H1 (cell line): ENCODE measurements around the gene UPK1B. TPM values are rescaled to one million over a fixed set of nuclear protein-coding genes. Genes with fewer than 3 reads are reported as not detected.

Source experiments
- CHD7 ChIP-seq: fragments of 300-600 bp; sonication (generic); IDR thresholded peaks from 2 replicates; pipeline ENCODE4 v1.7.1; 2012; ENCODE audit warnings: low read length, moderate library complexity, mild to moderate bottlenecking, inconsistent platforms; ENCODE audit not compliant: insufficient replicate concordance
- polyA plus RNA-seq, 7 experiments: library from polyadenylated mRNA; depleted of rRNA in 3 of 7; stranded (reverse) in 5 of 7; unstranded in 2 of 7; fragments of >200 nt in 5 of 7; fragments of 200-250 nt in 2 of 7; gene quantifications; 1 replicate in 5 of 7; 2 replicates in 1 of 7; 4 replicates in 1 of 7; pipeline versions ENCODE4 v1.2.1 to v1.2.3, GENCODE V29; 2011 to 2013; ENCODE audit warnings: missing spikeins in 2 of 7, mixed read lengths in 2 of 7
- total RNA-seq: library from RNA; stranded (reverse); fragmentation: NEBNext Ultra II Directional; extraction: Animal tissue kit (Norgen Biotek cat#: 25700); gene quantifications from 2 replicates; pipeline ENCODE4 v1.2.1, GENCODE V29; 2021

The UPK1B gene
- total and polyA plus RNA-seq, 2 of the 8 experiments (the other 6 are each of a cell fraction or from before 2014, with no cell fraction given) = 0.67 to 0.68 TPM

- TF ChIP-seq CHD7 = no peak
Measured at GRCh38 chr3:119237299-119237698, 63.9 kb downstream of the UPK1B start (continued).
